Spleen (tissue), 7 donors: ENCODE measurements around the gene FRK.

ENCODE experiments used
- CTCF ChIP-seq, 11 experiments: fragments of 200-600 bp in 7 of 11; fragments of 450-650 bp in 4 of 11; sonication (generic) in 4 of 11; IDR thresholded peaks in 8 of 11; conservative IDR thresholded peaks in 3 of 11; 1 replicate in 7 of 11; 2 replicates in 4 of 11; pipeline versions ENCODE4 v1.4.0 to v1.8.0; 2016 to 2021; ENCODE audit warnings: antibody characterized with exemption in 11 of 11, inconsistent platforms in 4 of 11, mild to moderate bottlenecking in 1 of 11
- POLR2A ChIP-seq, 3 donors: fragments of 450-650 bp; IDR thresholded peaks; one replicate each; pipeline ENCODE4 v1.5.1; 2017; ENCODE audit warnings: antibody characterized with exemption in 3 of 3, mild to moderate bottlenecking in 1 of 3
- POLR2AphosphoS5 ChIP-seq, 3 donors: sonication (generic); formaldehyde crosslinking; IDR thresholded peaks; one replicate each; pipeline ENCODE4 v1.5.1; 2017; ENCODE audit warnings: antibody characterized with exemption in 3 of 3
- donor health status: DM: no; HTN: no; CAD: no; lungs with moderate emphysema.
- donor health status: DM: no; HTN: no; CAD: no.
- donor health status: DM: no; HTN: no; CAD: no.

GRCh38 chr6:116035616-116036015, 25.1 kb downstream of the FRK start:
- TF ChIP-seq CTCF (IDR thresholded peaks at IDR 0.05 in 8 of 11, conservative IDR thresholded peaks at IDR 0.05 in 3 of 11) (no peak), POLR2A (IDR thresholded peaks at IDR 0.05) (no peak), POLR2AphosphoS5 (IDR thresholded peaks at IDR 0.05) (no peak)
